H1 (cell line): Measurements from ENCODE around the gene SLCO6A1. TPM values are rescaled to one million over a fixed set of nuclear protein-coding genes. Genes with fewer than 3 reads are reported as not detected.

Experiments used
- CTCF ChIA-PET: fragments of 300-600 bp; sonication (Branson Sonifier 250); formaldehyde crosslinking; loops from one replicate; lab custom pipeline; 2021; ENCODE audit not compliant: partially characterized antibody; lab: Charles Lee
- POLR2A ChIA-PET: fragments of 300-600 bp; sonication (Branson Sonifier 250); formaldehyde crosslinking; loops from one replicate; lab custom pipeline; 2021; ENCODE audit warnings: inconsistent platforms; ENCODE audit not compliant: partially characterized antibody; lab: Charles Lee
- DNase-seq, 2 experiments: peaks; one replicate each; pipeline versions ENCODE4 v3.0.0 to v3.0.0-alpha.2; 2010 to 2022; ENCODE audit warnings: low spot score in 2 of 2, low read depth in 1 of 2, mixed read lengths in 1 of 2
- FAIRE-seq: peaks from 2 replicates; lab custom pipeline; 2011; peaks lifted over from hg19 to GRCh38; lab: Jason Lieb, UNC
- H2AFZ ChIP-seq: 2 replicates; pipeline ENCODE4 v1.8.1; 2012; ENCODE audit warnings: low read length, inconsistent platforms
- H2AK5ac ChIP-seq: 2 replicates; pipeline ENCODE4 v1.6.1; 2013; ENCODE audit warnings: low read depth, low read length
- H2BK120ac ChIP-seq: replicated peaks from 2 replicates; pipeline ENCODE3; 2013; ENCODE audit warnings: low read depth, low read length, inconsistent platforms
- H2BK12ac ChIP-seq: 2 replicates; pipeline ENCODE4 v1.6.1; 2013; ENCODE audit warnings: low read depth, low read length
- H2BK15ac ChIP-seq: 2 replicates; pipeline ENCODE4 v1.6.1; 2013; ENCODE audit warnings: low read length
- H2BK20ac ChIP-seq: 2 replicates; pipeline ENCODE4 v1.6.1; 2013; ENCODE audit warnings: low read length
- H2BK5ac ChIP-seq: 2 replicates; pipeline ENCODE4 v1.6.1; 2013; ENCODE audit warnings: low read depth, low read length
- H3K14ac ChIP-seq: 2 replicates; pipeline ENCODE4 v1.6.1; 2013; ENCODE audit warnings: inconsistent platforms; ENCODE audit not compliant: insufficient read length
- H3K18ac ChIP-seq: 2 replicates; pipeline ENCODE4 v1.6.1; 2013; ENCODE audit warnings: low read length; ENCODE audit errors: extremely low read depth
- H3K23ac ChIP-seq: 2 replicates; pipeline ENCODE4 v1.6.1; 2013; ENCODE audit warnings: inconsistent platforms; ENCODE audit not compliant: insufficient read length
- H3K23me2 ChIP-seq: 2 replicates; pipeline ENCODE4 v1.6.1; 2013; ENCODE audit warnings: low read depth, low read length
- H3K27ac ChIP-seq: 2 replicates; pipeline ENCODE4 v1.6.1; 2011; ENCODE audit warnings: low read depth, low read length, inconsistent platforms
- H3K27me3 ChIP-seq, 4 experiments: replicated peaks in 1 of 4; 1 replicate in 1 of 4; 2 replicates in 3 of 4; pipeline versions ENCODE4 v1.6.1 to v1.8.1; 2011 to 2013; ENCODE audit warnings: low read length in 3 of 4, mild to moderate bottlenecking in 3 of 4, inconsistent platforms in 2 of 4, mixed read lengths in 2 of 4, moderate library complexity in 1 of 4; ENCODE audit not compliant: control insufficient read depth in 3 of 4, insufficient read depth in 3 of 4; ENCODE audit errors: extremely low read depth in 1 of 4
- H3K36me3 ChIP-seq, 4 experiments: 2 replicates each; pipeline versions ENCODE4 v1.6.1 to v1.8.1; 2011 to 2013; ENCODE audit warnings: mild to moderate bottlenecking in 4 of 4, low read length in 3 of 4, moderate library complexity in 2 of 4, control low read depth in 1 of 4, inconsistent platforms in 1 of 4; ENCODE audit not compliant: insufficient read depth in 4 of 4, control insufficient read depth in 2 of 4
- H3K4ac ChIP-seq: replicated peaks from 2 replicates; pipeline ENCODE3; 2013; ENCODE audit warnings: low read length, low read depth, mixed read lengths, inconsistent platforms; ENCODE audit not compliant: insufficient read length
- H3K4me1 ChIP-seq, 4 experiments: replicated peaks in 1 of 4; 1 replicate in 1 of 4; 2 replicates in 3 of 4; pipeline versions ENCODE4 v1.6.1 to v1.8.1; 2011 to 2013; ENCODE audit warnings: low read length in 3 of 4, inconsistent platforms in 2 of 4, mixed read lengths in 1 of 4; ENCODE audit not compliant: insufficient read depth in 4 of 4, control insufficient read depth in 3 of 4
- H3K4me2 ChIP-seq, 2 experiments: 2 replicates each; pipeline versions ENCODE4 v1.6.1 to v1.8.1; 2011 to 2013; ENCODE audit warnings: low read depth in 2 of 2, low read length in 2 of 2, control low read depth in 1 of 2, inconsistent platforms in 1 of 2, mild to moderate bottlenecking in 1 of 2; ENCODE audit not compliant: insufficient read depth in 1 of 2
- H3K4me3 ChIP-seq, 4 experiments: fragments of 200-600, 300-600 bp in 1 of 4; sonication (generic), shearing (Covaris generic), sonication (Bioruptor Twin) in 1 of 4; 2 replicates each; pipeline versions ENCODE4 v1.5.1 to v1.8.1; 2011 to 2016; ENCODE audit warnings: low read length in 4 of 4, low read depth in 3 of 4, control low read depth in 2 of 4, inconsistent platforms in 2 of 4, mild to moderate bottlenecking in 2 of 4, mixed read lengths in 1 of 4, moderate library complexity in 1 of 4; ENCODE audit not compliant: insufficient read depth in 2 of 4; ENCODE audit errors: extremely low read depth in 1 of 4
- H3K56ac ChIP-seq: replicated peaks from 2 replicates; pipeline ENCODE3; 2013; ENCODE audit warnings: low read depth, mild to moderate bottlenecking, mixed read lengths, low read length, inconsistent platforms; ENCODE audit not compliant: insufficient read length
- H3K79me1 ChIP-seq: 2 replicates; pipeline ENCODE4 v1.6.1; 2013; ENCODE audit warnings: low read depth, low read length, control low read depth
- H3K79me2 ChIP-seq, 2 experiments: 2 replicates each; pipeline versions ENCODE4 v1.6.1 to v1.8.1; 2012 to 2013; ENCODE audit warnings: low read length in 2 of 2, mild to moderate bottlenecking in 2 of 2, inconsistent platforms in 1 of 2; ENCODE audit not compliant: insufficient read depth in 2 of 2, control insufficient read depth in 1 of 2
- H3K9ac ChIP-seq, 4 experiments: replicated peaks in 1 of 4; 1 replicate in 1 of 4; 2 replicates in 3 of 4; pipeline versions ENCODE4 v1.6.1 to v1.8.1; 2011 to 2013; ENCODE audit warnings: low read depth in 3 of 4, low read length in 3 of 4, control low read depth in 2 of 4, mild to moderate bottlenecking in 2 of 4, moderate library complexity in 2 of 4, inconsistent platforms in 1 of 4; ENCODE audit errors: extremely low read depth in 1 of 4
- H3K9me3 ChIP-seq, 2 experiments: 2 replicates each; pipeline versions ENCODE4 v1.6.1 to v1.8.1; 2012 to 2013; ENCODE audit warnings: mild to moderate bottlenecking in 2 of 2, moderate library complexity in 2 of 2, control low read depth in 1 of 2, inconsistent platforms in 1 of 2, low read depth in 1 of 2, low read length in 1 of 2, mixed read lengths in 1 of 2; ENCODE audit not compliant: insufficient read depth in 2 of 2
- H4K20me1 ChIP-seq, 2 experiments: replicated peaks in 1 of 2; 2 replicates each; pipeline versions ENCODE3 to v1.8.1; 2011 to 2013; ENCODE audit warnings: inconsistent platforms in 2 of 2, low read length in 2 of 2, mild to moderate bottlenecking in 1 of 2; ENCODE audit not compliant: insufficient read depth in 2 of 2, control insufficient read depth in 1 of 2
- H4K5ac ChIP-seq: 2 replicates; pipeline ENCODE4 v1.6.1; 2013; ENCODE audit warnings: low read length, low read depth, mixed read lengths, inconsistent platforms; ENCODE audit not compliant: insufficient read length
- H4K8ac ChIP-seq: 2 replicates; pipeline ENCODE4 v1.8.0; 2013; ENCODE audit warnings: mild to moderate bottlenecking, moderate library complexity, low read length, inconsistent platforms; ENCODE audit not compliant: insufficient read depth; ENCODE audit errors: extremely low read depth
- H4K91ac ChIP-seq: replicated peaks from 2 replicates; pipeline ENCODE3; 2013; ENCODE audit warnings: low read length, mixed read lengths, inconsistent platforms; ENCODE audit not compliant: insufficient read length
- CEBPB ChIP-seq: IDR thresholded peaks from 2 replicates; pipeline ENCODE4 v1.6.1; 2012; ENCODE audit warnings: low read depth, low read length
- CHD2 ChIP-seq: IDR thresholded peaks from 2 replicates; pipeline ENCODE4 v1.6.1; 2012; ENCODE audit warnings: low read length, improper control_type of control experiment
- E2F6 ChIP-seq: IDR thresholded peaks from 2 replicates; pipeline ENCODE4 v1.6.1; 2012; ENCODE audit warnings: inconsistent platforms
- EP300 ChIP-seq, 2 experiments: IDR thresholded peaks; 1 replicate in 1 of 2; 2 replicates in 1 of 2; pipeline ENCODE4 v1.6.1; 2011 to 2012; ENCODE audit warnings: low read depth in 2 of 2, low read length in 2 of 2, mild to moderate bottlenecking in 2 of 2, borderline replicate concordance in 1 of 2, inconsistent platforms in 1 of 2, moderate library complexity in 1 of 2
- KDM5A ChIP-seq: fragments of 200-600 bp; IDR thresholded peaks from 2 replicates; pipeline ENCODE4 v1.7.1; 2012; ENCODE audit warnings: mild to moderate bottlenecking, low read length, inconsistent platforms, mixed read lengths
- MAX ChIP-seq: IDR thresholded peaks from 2 replicates; pipeline ENCODE4 v1.6.1; 2012; ENCODE audit warnings: inconsistent platforms
- NANOG ChIP-seq: IDR thresholded peaks from 2 replicates; pipeline ENCODE4 v1.6.1; 2011; ENCODE audit warnings: low read length, low read depth, mild to moderate bottlenecking, inconsistent platforms; ENCODE audit not compliant: insufficient read depth, poor library complexity, severe bottlenecking
- NRF1 ChIP-seq: IDR thresholded peaks from 2 replicates; pipeline ENCODE4 v1.6.1; 2011; ENCODE audit warnings: mild to moderate bottlenecking, low read depth, low read length, improper control_type of control experiment
- POLR2AphosphoS5 ChIP-seq: IDR thresholded peaks from 2 replicates; pipeline ENCODE4 v1.6.1; 2011; ENCODE audit warnings: low read depth, low read length
- SIN3A ChIP-seq, 2 experiments: IDR thresholded peaks in 1 of 2; conservative IDR thresholded peaks in 1 of 2; 2 replicates each; pipeline ENCODE4 v1.6.1; 2011 to 2012; ENCODE audit warnings: low read length in 2 of 2, improper control_type of control experiment in 1 of 2, low read depth in 1 of 2, mild to moderate bottlenecking in 1 of 2
- SIRT6 ChIP-seq: IDR thresholded peaks from one replicate; pipeline ENCODE4 v1.7.1; 2012; ENCODE audit warnings: low read length, inconsistent platforms
- SP2 ChIP-seq: IDR thresholded peaks from 2 replicates; pipeline ENCODE4 v1.6.1; 2012; ENCODE audit warnings: mild to moderate bottlenecking, low read length, inconsistent platforms
- TAF1 ChIP-seq: IDR thresholded peaks from 2 replicates; pipeline ENCODE4 v1.6.1; 2011; ENCODE audit warnings: mild to moderate bottlenecking, low read depth, low read length
- polyA plus RNA-seq, 7 experiments: library from polyadenylated mRNA; depleted of rRNA in 3 of 7; stranded (reverse) in 5 of 7; unstranded in 2 of 7; fragments of >200 nt in 5 of 7; fragments of 200-250 nt in 2 of 7; gene quantifications; 1 replicate in 5 of 7; 2 replicates in 1 of 7; 4 replicates in 1 of 7; pipeline versions ENCODE4 v1.2.1 to v1.2.3, GENCODE V29; 2011 to 2013; ENCODE audit warnings: missing spikeins in 2 of 7, mixed read lengths in 2 of 7
- total RNA-seq: library from RNA; stranded (reverse); fragmentation: NEBNext Ultra II Directional; extraction: Animal tissue kit (Norgen Biotek cat#: 25700); gene quantifications from 2 replicates; pipeline ENCODE4 v1.2.1, GENCODE V29; 2021
- TF ChIP-seq, protein P1 (sequence below): IDR thresholded peaks from 2 replicates; pipeline ENCODE4 v1.6.1; 2011; ENCODE audit warnings: low read depth, mild to moderate bottlenecking, low read length; ENCODE audit not compliant: insufficient read depth

The SLCO6A1 gene
- total and polyA plus RNA-seq, 2 of the 8 experiments (the other 6 are each of a cell fraction or from before 2014, with no cell fraction given): 0.06 to 0.56 TPM

DNA sequence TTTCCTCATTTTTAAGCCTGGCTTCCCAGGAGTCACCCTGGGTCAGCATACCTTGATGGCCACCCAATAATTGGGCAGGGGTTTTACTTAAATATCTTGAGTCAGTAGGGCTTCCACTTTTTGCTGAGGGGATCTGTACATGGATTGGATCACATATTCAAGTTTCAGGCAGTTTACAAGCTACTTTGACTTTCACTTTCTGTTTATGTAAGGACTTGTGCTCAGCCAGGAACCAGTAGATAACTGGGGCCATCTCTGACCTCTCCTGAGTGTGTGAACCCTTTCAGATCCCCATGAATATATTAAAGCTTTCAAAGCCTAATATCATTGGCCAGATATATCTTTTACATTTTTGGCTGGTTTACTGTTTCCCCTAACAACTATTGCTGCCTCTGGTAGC is 45.1 kb downstream of the SLCO6A1 start:
- H3K23ac ChIP-seq: no peak overlapping the region
- no peak overlapping the region for H4K5ac ChIP-seq
- H3K4me3 ChIP-seq: no peak overlapping the region
- CTCF ChIA-PET: interaction anchor here (0.9 to 1.3 kb wide), 4 partner anchors 8 to 684 kb away, joined by 3 to 6 read pairs (median 4); no protein-coding TSS in a partner anchor
- H4K8ac ChIP-seq: no peak overlapping the region
- H3K36me3 ChIP-seq: no peaks in the 10 kb centered on the region
- H2BK20ac ChIP-seq: no peak overlapping the region
- H3K18ac ChIP-seq: no peak overlapping the region
- no peak overlapping the region for H2BK5ac ChIP-seq
- H3K27ac ChIP-seq: no peak overlapping the region
- FAIRE-seq: no peak
- H3K9me3 ChIP-seq: no peaks in the 10 kb centered on the region; a peak in 1 of 4 replicates
- POLR2A ChIA-PET: no interaction called here
- no peaks in the 10 kb centered on the region for H3K79me1 ChIP-seq
- no peak overlapping the region for H4K91ac ChIP-seq
- H2BK120ac ChIP-seq: no peak overlapping the region
- no peak overlapping the region for H3K9ac ChIP-seq
- H4K20me1 ChIP-seq: no peaks in the 10 kb centered on the region
- H2AFZ ChIP-seq: 0 out of 2 replicates have a peak overlapping the region, but pooled peaks have one; percentile 21
- no peaks in the 10 kb centered on the region for H3K27me3 ChIP-seq
- H3K79me2 ChIP-seq: no peaks in the 10 kb centered on the region
- H2BK12ac ChIP-seq: no peak overlapping the region
- no peaks in the 10 kb centered on the region for H3K23me2 ChIP-seq
- H3K4me1 ChIP-seq: peaks cover 0 to 2% (median 0%) of the 10 kb centered on the region in 4 experiments; a peak in 1 of 7 replicates
- DNase-seq: no peak
- no peak overlapping the region for H2AK5ac ChIP-seq
- no peak overlapping the region for H3K4ac ChIP-seq
- H3K4me2 ChIP-seq: no peak overlapping the region
- H3K56ac ChIP-seq: no peak overlapping the region
- H2BK15ac ChIP-seq: no peak overlapping the region
- no peak overlapping the region for H3K14ac ChIP-seq
- TF ChIP-seq CHD2: no peak
- no peak for TF ChIP-seq TAF1
- TF ChIP-seq EP300 (IDR thresholded peaks at IDR 0.05; ENCODE audit: borderline replicate concordance in 1 of 2, low read depth in 2 of 2, low read length in 2 of 2): no peak
- TF ChIP-seq NRF1: no peak
- TF ChIP-seq SIN3A (conservative IDR thresholded peaks at IDR 0.05 in 1 of 2, IDR thresholded peaks at IDR 0.05 in 1 of 2; ENCODE audit: low read depth in 1 of 2, low read length in 2 of 2): no peak
- no peak for TF ChIP-seq NANOG
- TF ChIP-seq E2F6: no peak
- no peak for TF ChIP-seq CEBPB
- TF ChIP-seq, protein P1, sequence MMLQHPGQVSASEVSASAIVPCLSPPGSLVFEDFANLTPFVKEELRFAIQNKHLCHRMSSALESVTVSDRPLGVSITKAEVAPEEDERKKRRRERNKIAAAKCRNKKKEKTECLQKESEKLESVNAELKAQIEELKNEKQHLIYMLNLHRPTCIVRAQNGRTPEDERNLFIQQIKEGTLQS: no peak
- TF ChIP-seq SP2: no peak
- TF ChIP-seq MAX: no peak
- no peak for TF ChIP-seq SIRT6
- TF ChIP-seq POLR2AphosphoS5: no peak
- TF ChIP-seq KDM5A: no peak
